HepG2 (cell line): ENCODE data around the gene KRTAP10-5.

Experiments used
- CTCF ChIP-seq: sonication (generic); formaldehyde crosslinking; IDR thresholded peaks from 2 replicates; pipeline ENCODE4 v1.5.0; 2020; ENCODE audit warnings: mild to moderate bottlenecking, missing genetic modification reagents, moderate library complexity
- GABPB1 ChIP-seq: IDR thresholded peaks from 2 replicates; pipeline ENCODE4 v1.6.1; 2016; ENCODE audit warnings: mild to moderate bottlenecking, missing genetic modification reagents, moderate library complexity, missing compliant biosample characterization
- KDM5A ChIP-seq: fragments of 200-600 bp; sonication (generic); IDR thresholded peaks from 2 replicates; pipeline ENCODE4 v1.7.0; 2018; ENCODE audit warnings: antibody characterized with exemption, mild to moderate bottlenecking, low read length, borderline replicate concordance
- MEIS2 ChIP-seq: sonication (generic); formaldehyde crosslinking; IDR thresholded peaks from 2 replicates; pipeline ENCODE4 v1.9.0; 2021; ENCODE audit warnings: mild to moderate bottlenecking, missing genetic modification reagents
- MXD4 ChIP-seq: IDR thresholded peaks from 2 replicates; pipeline ENCODE4 v1.6.1; 2016; ENCODE audit warnings: mild to moderate bottlenecking, missing biosample characterization, missing genetic modification reagents
- POLR2A ChIP-seq, 2 experiments: IDR thresholded peaks; 2 replicates each; pipeline ENCODE4 v1.6.1; 2011; ENCODE audit warnings: low read depth in 2 of 2, low read length in 2 of 2, mild to moderate bottlenecking in 1 of 2, moderate library complexity in 1 of 2; ENCODE audit not compliant: insufficient read depth in 1 of 2
- POLR2AphosphoS5 ChIP-seq: IDR thresholded peaks from 2 replicates; pipeline ENCODE4 v1.6.1; 2012; ENCODE audit warnings: low read depth, low read length
- TARDBP ChIP-seq: sonication (generic); formaldehyde crosslinking; IDR thresholded peaks from 2 replicates; pipeline ENCODE4 v1.8.0; 2022; ENCODE audit warnings: mild to moderate bottlenecking, missing genetic modification reagents
- ZBTB10 ChIP-seq: sonication (generic); formaldehyde crosslinking; IDR thresholded peaks from 2 replicates; pipeline ENCODE4 v1.4.0; 2020; ENCODE audit warnings: missing genetic modification reagents, borderline replicate concordance
- ZNF850 ChIP-seq: sonication (generic); formaldehyde crosslinking; conservative IDR thresholded peaks from 2 replicates; pipeline ENCODE4 v1.9.0; 2021; ENCODE audit warnings: mild to moderate bottlenecking, missing genetic modification reagents
- TF ChIP-seq, protein P1 (sequence below), 2 experiments: IDR thresholded peaks; 2 replicates each; pipeline ENCODE4 v1.6.1; 2011 to 2012; ENCODE audit warnings: low read length in 2 of 2, borderline replicate concordance in 1 of 2, low read depth in 1 of 2, mild to moderate bottlenecking in 1 of 2, moderate library complexity in 1 of 2

DNA sequence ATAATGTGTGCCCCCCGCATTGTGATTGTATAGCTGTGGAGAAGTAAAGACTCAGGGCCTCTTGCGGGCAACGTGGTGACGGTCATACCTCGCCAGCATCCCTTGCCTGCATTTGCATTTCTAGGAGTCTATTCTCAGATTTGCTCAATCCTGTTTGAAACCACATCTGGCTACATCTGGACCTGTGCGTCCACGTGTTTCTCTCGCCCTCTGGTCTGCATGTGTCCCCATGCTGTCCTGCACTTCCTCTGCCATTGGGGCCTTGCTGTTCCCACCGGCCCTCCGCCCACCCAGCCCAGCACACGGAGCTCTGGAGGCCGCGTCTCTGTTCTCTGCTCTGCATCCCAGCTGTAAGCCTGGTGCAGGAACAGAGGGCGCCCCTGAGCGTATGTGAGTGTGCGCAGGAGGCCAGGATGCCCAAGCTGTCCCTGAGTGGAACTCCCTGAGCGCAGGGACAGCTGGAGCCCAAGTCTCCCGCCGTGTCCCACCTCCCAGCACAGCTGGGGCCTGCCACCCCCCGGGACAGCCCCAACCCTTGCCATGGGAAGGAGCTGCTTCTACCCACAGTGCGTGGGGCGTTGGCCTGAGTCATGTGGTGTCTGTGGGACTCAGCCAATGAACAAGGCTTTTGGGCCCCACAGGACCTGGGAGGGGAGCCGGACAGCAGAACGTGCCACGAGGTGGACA is 30.7 kb downstream of the KRTAP10-5 start:
- no peak for TF ChIP-seq GABPB1 (CRISPR knock-in tag)
- TF ChIP-seq MEIS2 (CRISPR knock-in tag), result no peak
- no peak for TF ChIP-seq POLR2A (IDR thresholded peaks at IDR 0.05; ENCODE audit: insufficient read depth in 1 of 2, low read depth in 2 of 2, low read length in 2 of 2)
- TF ChIP-seq ZBTB10 (CRISPR knock-in tag), result no peak
- no peak for TF ChIP-seq MXD4 (CRISPR knock-in tag)
- no peak for TF ChIP-seq TARDBP (CRISPR knock-in tag)
- TF ChIP-seq KDM5A, result no peak
- TF ChIP-seq, protein P1, sequence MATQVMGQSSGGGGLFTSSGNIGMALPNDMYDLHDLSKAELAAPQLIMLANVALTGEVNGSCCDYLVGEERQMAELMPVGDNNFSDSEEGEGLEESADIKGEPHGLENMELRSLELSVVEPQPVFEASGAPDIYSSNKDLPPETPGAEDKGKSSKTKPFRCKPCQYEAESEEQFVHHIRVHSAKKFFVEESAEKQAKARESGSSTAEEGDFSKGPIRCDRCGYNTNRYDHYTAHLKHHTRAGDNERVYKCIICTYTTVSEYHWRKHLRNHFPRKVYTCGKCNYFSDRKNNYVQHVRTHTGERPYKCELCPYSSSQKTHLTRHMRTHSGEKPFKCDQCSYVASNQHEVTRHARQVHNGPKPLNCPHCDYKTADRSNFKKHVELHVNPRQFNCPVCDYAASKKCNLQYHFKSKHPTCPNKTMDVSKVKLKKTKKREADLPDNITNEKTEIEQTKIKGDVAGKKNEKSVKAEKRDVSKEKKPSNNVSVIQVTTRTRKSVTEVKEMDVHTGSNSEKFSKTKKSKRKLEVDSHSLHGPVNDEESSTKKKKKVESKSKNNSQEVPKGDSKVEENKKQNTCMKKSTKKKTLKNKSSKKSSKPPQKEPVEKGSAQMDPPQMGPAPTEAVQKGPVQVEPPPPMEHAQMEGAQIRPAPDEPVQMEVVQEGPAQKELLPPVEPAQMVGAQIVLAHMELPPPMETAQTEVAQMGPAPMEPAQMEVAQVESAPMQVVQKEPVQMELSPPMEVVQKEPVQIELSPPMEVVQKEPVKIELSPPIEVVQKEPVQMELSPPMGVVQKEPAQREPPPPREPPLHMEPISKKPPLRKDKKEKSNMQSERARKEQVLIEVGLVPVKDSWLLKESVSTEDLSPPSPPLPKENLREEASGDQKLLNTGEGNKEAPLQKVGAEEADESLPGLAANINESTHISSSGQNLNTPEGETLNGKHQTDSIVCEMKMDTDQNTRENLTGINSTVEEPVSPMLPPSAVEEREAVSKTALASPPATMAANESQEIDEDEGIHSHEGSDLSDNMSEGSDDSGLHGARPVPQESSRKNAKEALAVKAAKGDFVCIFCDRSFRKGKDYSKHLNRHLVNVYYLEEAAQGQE (IDR thresholded peaks at IDR 0.05; ENCODE audit: borderline replicate concordance in 1 of 2, low read depth in 1 of 2, low read length in 2 of 2), result no peak
- no peak for TF ChIP-seq POLR2AphosphoS5
- no peak for TF ChIP-seq ZNF850 (CRISPR knock-in tag)
- no peak for TF ChIP-seq CTCF
